NCI-H128 (cell line): ENCODE results near the gene PRKCA.

ENCODE experiments used
- DNase-seq: peaks from one replicate; lab custom pipeline; 2025; ENCODE audit not compliant: unreplicated experiment; lab: John Stamatoyannopoulos, UW

The PRKCA gene

GRCh38 chr17:66670206-66670605 lies 367.8 kb downstream of the PRKCA start:
- no peak for DNase-seq

- DNase-seq: no peak
Observed at GRCh38 chr17:66671156-66671555, 368.7 kb downstream of the PRKCA start.

GRCh38 chr17:66673668-66674276 lies 371.4 kb downstream of the PRKCA start:
- peak; percentile 3 for DNase-seq

- DNase-seq: no peak
Observed at GRCh38 chr17:66675273-66675990, 373.0 kb downstream of the PRKCA start.

GRCh38 chr17:66675991-66676371 lies 373.6 kb downstream of the PRKCA start:
- no peak for DNase-seq

- no peak for DNase-seq
Observed at GRCh38 chr17:66676421-66676820, 374.0 kb downstream of the PRKCA start.

- DNase-seq: no peak
Observed at GRCh38 chr17:66677201-66677981, 375.0 kb downstream of the PRKCA start.

GRCh38 chr17:66678061-66678460 lies 375.6 kb downstream of the PRKCA start:
- DNase-seq: no peak

GRCh38 chr17:66678827-66679226 lies 376.4 kb downstream of the PRKCA start:
- DNase-seq: no peak

GRCh38 chr17:66679631-66680517 lies 377.5 kb downstream of the PRKCA start:
- no peak for DNase-seq

- DNase-seq: no peak
Observed at GRCh38 chr17:66682283-66682682, 379.9 kb downstream of the PRKCA start.

GRCh38 chr17:66684261-66684660 lies 381.8 kb downstream of the PRKCA start:
- no peak for DNase-seq

- no peak for DNase-seq
Observed at GRCh38 chr17:66684731-66685130, 382.3 kb downstream of the PRKCA start.

- DNase-seq: no peak
Observed at GRCh38 chr17:66686601-66687000, 384.2 kb downstream of the PRKCA start.

GRCh38 chr17:66687570-66688284 lies 385.3 kb downstream of the PRKCA start:
- DNase-seq: no peak

GRCh38 chr17:66689221-66689620 lies 386.8 kb downstream of the PRKCA start:
- no peak for DNase-seq

GRCh38 chr17:66690166-66690565 lies 387.8 kb downstream of the PRKCA start:
- DNase-seq: no peak

GRCh38 chr17:66691644-66692420 lies 389.4 kb downstream of the PRKCA start:
- no peak for DNase-seq

- no peak for DNase-seq
Observed at GRCh38 chr17:66692421-66692690, 389.9 kb downstream of the PRKCA start.

GRCh38 chr17:66695098-66695497 lies 392.7 kb downstream of the PRKCA start:
- DNase-seq: no peak
